ENCODE measurements around the gene SETD3.

The SETD3 gene

DNA sequence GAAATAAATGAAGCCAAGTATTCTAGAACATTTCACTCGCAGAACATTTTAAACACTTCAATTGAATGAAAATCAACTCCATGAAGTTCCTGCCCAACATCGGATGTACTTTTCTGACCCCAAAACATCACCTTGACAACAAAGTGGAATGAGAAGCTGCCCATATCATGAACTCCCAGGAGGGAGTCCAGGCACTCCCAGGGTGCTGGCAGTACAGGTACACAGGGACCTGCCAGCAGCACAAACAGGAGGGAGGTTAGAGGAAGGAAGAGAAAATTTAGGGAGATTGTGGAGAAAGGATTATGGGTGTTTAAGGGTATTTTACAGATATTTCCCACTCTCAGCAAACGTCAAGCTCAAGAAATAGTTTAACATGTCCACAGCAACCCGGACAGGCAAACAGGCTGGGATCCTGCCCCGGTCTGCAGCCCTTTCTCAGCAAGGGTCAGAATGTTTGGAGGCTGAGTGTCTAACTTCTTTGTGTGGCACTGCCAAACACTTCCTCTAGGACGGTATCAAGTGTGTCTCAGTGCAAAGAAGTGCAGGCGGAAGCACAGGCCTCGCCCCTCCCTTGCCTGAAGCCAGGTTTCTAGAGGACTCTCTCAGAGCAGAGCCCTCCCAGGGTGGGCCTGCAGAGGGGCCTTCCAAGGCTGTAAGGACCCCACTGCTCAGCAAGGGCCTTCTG lies 72.2 kb downstream of the SETD3 start:
- POLR2A ChIA-PET: no interaction called here
- CTCF ChIA-PET: interaction anchor here (2.2 to 19.0 kb wide), 2 partner anchors 8 to 16 kb away, joined by 19 to 358 read pairs; no protein-coding TSS in a partner anchor
- TF ChIP-seq CTCF (IDR thresholded peaks at IDR 0.05; ENCODE audit: insufficient read depth, low read length, missing control alignments): no peak
- no peak for DNase-seq (ENCODE audit: low read depth, low spot score)
- no peak overlapping the region for H3K4me3 ChIP-seq (ENCODE audit: low read depth, low read length)

DNA sequence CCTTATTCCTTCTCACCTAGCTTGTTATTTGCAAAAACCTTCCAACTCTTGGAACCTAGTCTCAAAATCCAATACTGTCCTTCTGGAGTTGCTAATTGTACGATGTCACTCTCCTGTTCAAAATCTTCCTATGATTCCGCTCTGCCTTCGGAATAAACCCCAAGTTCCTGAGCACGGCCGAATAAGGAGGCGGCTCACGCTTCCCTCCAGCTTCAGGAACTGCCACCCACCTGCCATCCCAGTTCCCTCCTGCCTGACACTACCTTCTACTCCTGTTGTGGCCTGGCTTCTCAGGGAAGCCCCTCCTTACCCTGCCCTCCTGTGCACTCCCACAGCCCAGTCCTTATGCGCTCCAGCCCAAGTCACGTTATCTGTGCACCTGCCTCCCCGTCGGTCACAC lies 73.2 kb downstream of the SETD3 start:
- no peak for TF ChIP-seq CTCF (IDR thresholded peaks at IDR 0.05; ENCODE audit: insufficient read depth, low read length, missing control alignments)
- ChIA-PET POLR2A (no interaction called here), CTCF (interaction anchor here (2.2 to 19.0 kb wide), 2 partner anchors 9 to 15 kb away, joined by 19 to 358 read pairs; no protein-coding TSS in a partner anchor)
- no peak for DNase-seq (ENCODE audit: low read depth, low spot score)
- no peak overlapping the region for H3K4me3 ChIP-seq (ENCODE audit: low read depth, low read length)

- no peak for TF ChIP-seq CTCF (IDR thresholded peaks at IDR 0.05; ENCODE audit: insufficient read depth, low read length, missing control alignments)
- CTCF ChIA-PET: interaction anchor here (1.4 to 6.3 kb wide), 4 partner anchors 10 to 83 kb away, joined by 5 to 90 read pairs (median 9); no protein-coding TSS in a partner anchor
- no peak overlapping the region for H3K4me3 ChIP-seq (ENCODE audit: low read depth, low read length)
- POLR2A ChIA-PET: no interaction called here
- no peak for DNase-seq (ENCODE audit: low read depth, low spot score)
These were observed 77.7 kb downstream of the SETD3 start for GRCh38 chr14:99402950-99403349.

DNA sequence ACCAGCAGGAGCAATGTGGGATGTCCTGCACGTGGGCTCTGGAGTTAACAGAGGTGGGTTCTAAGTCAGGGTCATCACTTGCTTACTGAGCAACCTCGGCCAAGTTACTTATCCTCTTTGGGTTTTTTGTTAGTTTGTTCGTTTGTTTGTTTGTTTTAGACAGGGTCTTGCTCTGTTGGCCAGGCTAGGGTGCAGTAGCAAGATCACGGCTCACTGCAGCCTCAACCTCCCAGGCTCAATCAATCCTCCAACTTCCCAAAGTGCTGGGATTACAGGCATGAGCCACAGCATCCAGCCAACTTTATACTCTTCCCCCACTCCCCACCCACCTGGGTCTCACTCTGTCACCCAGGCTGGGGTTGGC lies 78.4 kb downstream of the SETD3 start:
- DNase-seq (ENCODE audit: low read depth, low spot score): no peak
- ChIA-PET CTCF (interaction anchor here (1.2 to 6.3 kb wide), 6 partner anchors 11 to 83 kb away, joined by 5 to 90 read pairs (median 9); no protein-coding TSS in a partner anchor), POLR2A (no interaction called here)
- H3K4me3 ChIP-seq (ENCODE audit: low read depth, low read length): no peak overlapping the region
- no peak for TF ChIP-seq CTCF (IDR thresholded peaks at IDR 0.05; ENCODE audit: insufficient read depth, low read length, missing control alignments)

DNA sequence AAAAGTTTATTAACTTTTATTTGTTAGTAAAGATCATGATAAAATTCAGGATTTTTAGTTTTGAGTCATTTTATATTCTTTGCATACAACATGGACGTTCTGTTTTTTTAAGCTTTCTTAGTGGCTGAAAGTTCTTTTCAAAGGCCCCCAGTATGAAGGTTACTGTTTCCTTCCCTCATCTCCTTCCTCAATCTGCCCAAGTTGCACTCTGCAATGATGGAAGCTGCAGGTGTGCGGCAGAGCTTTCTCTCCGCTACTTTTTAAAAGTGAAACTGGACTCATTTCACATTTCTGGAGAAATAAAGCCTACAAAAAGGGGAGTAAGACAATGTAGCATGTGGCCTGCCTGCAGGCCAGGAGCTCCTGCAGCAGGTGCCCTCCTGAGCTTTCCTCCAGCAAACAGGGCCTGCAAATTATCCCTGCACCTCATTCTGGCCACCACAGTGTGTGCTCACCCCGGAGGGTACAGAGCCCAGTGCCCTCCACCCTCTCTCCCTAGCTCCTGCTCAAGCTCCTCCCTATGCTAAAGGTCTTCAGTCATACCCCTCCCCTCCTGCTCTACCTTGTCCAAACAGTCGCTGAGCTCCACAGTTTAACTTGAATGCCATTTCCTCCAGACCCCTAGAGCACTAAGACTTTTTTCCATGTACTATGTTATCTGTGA lies 78.9 kb downstream of the SETD3 start:
- TF ChIP-seq CTCF (IDR thresholded peaks at IDR 0.05; ENCODE audit: insufficient read depth, low read length, missing control alignments): no peak
- ChIA-PET CTCF (interaction anchor here (1.2 to 6.3 kb wide), 4 partner anchors 11 to 82 kb away, joined by 5 to 90 read pairs (median 18); no protein-coding TSS in a partner anchor), POLR2A (no interaction called here)
- H3K4me3 ChIP-seq (ENCODE audit: low read depth, low read length): no peak overlapping the region
- no peak for DNase-seq (ENCODE audit: low read depth, low spot score)

DNA sequence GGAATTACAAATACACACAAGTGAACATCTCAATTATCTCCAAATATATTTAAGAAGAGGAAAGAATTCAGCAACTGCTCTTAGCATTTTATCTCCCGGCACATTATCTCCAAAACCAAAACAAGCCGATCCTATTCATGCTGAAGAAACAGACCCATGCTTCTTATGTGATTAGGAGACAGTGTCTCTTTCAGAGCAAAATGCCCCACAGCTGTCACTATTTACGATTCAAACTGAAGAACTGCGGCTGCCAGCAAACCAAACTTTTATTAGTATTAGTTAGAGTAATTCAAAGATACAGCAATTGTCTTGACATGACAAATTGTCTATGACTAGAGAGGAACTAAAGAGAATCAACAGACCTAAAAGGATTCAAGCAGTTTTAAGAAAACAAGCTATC lies 79.4 kb downstream of the SETD3 start:
- POLR2A ChIA-PET: no interaction called here

More for the DNA sequence above, 79.4 kb downstream of the SETD3 start:
- CTCF ChIA-PET: interaction anchor here (1.2 to 6.3 kb wide), 4 partner anchors 11 to 81 kb away, joined by 5 to 90 read pairs (median 18); no protein-coding TSS in a partner anchor
- H3K4me3 ChIP-seq (ENCODE audit: low read depth, low read length): no peak overlapping the region
- no peak for DNase-seq (ENCODE audit: low read depth, low spot score)
- TF ChIP-seq CTCF (IDR thresholded peaks at IDR 0.05; ENCODE audit: insufficient read depth, low read length, missing control alignments): no peak
